ENCODE measurements around the gene FPGT. TPM values are rescaled to one million over a fixed set of nuclear protein-coding genes. Genes with fewer than 3 reads are reported as not detected.

The FPGT gene
- total RNA-seq, 1 donor from 2014 or later: 10.4 TPM

- no peak for DNase-seq (ENCODE audit: extremely low spot score, unreplicated experiment)
- Mint-ChIP-seq H3K4me3 (ENCODE audit: unreplicated experiment) (no peak overlapping the region), H3K9me3 (ENCODE audit: unreplicated experiment) (no peaks in the 10 kb centered on the region), H3K27ac (ENCODE audit: unreplicated experiment) (no peak overlapping the region), H3K36me3 (ENCODE audit: unreplicated experiment) (no peaks in the 10 kb centered on the region), H3K27me3 (ENCODE audit: unreplicated experiment) (peaks cover 8% of the 10 kb centered on the region), H3K4me1 (ENCODE audit: unreplicated experiment) (no peaks in the 10 kb centered on the region)
- TF ChIP-seq, protein P1, sequence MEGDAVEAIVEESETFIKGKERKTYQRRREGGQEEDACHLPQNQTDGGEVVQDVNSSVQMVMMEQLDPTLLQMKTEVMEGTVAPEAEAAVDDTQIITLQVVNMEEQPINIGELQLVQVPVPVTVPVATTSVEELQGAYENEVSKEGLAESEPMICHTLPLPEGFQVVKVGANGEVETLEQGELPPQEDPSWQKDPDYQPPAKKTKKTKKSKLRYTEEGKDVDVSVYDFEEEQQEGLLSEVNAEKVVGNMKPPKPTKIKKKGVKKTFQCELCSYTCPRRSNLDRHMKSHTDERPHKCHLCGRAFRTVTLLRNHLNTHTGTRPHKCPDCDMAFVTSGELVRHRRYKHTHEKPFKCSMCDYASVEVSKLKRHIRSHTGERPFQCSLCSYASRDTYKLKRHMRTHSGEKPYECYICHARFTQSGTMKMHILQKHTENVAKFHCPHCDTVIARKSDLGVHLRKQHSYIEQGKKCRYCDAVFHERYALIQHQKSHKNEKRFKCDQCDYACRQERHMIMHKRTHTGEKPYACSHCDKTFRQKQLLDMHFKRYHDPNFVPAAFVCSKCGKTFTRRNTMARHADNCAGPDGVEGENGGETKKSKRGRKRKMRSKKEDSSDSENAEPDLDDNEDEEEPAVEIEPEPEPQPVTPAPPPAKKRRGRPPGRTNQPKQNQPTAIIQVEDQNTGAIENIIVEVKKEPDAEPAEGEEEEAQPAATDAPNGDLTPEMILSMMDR (IDR thresholded peaks at IDR 0.05): no peak
Observed at GRCh38 chr1:74180490-74180889, 17.6 kb upstream of the FPGT start.

DNA sequence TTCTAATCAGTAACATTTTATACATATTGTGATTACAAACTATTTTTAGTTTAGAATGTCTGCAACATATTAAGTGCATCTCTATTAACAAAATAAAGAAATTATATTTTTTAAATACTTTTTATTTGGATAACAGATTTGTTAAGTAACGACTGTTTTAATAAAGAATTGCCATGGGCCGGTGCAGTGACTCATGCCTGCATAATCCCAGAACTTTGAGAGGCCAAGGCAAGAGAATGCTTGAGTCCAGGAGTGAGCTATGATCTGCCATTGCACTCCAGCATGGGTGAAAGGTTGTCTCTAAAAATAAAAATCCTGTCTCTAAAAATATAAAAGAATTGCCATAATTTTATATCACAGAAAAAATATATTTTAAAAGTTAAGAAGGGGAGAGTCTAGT, 4.1 kb upstream of the FPGT start:
- Mint-ChIP-seq H3K9me3 (ENCODE audit: unreplicated experiment) (no peaks in the 10 kb centered on the region), H3K4me1 (ENCODE audit: unreplicated experiment) (peaks cover 8% of the 10 kb centered on the region), H3K27me3 (ENCODE audit: unreplicated experiment) (no peaks in the 10 kb centered on the region), H3K4me3 (ENCODE audit: unreplicated experiment) (no peak overlapping the region), H3K36me3 (ENCODE audit: unreplicated experiment) (no peaks in the 10 kb centered on the region), H3K27ac (ENCODE audit: unreplicated experiment) (no peak overlapping the region)
- no peak for DNase-seq (ENCODE audit: extremely low spot score, unreplicated experiment)
- TF ChIP-seq, protein P1 (IDR thresholded peaks at IDR 0.05): no peak

DNA sequence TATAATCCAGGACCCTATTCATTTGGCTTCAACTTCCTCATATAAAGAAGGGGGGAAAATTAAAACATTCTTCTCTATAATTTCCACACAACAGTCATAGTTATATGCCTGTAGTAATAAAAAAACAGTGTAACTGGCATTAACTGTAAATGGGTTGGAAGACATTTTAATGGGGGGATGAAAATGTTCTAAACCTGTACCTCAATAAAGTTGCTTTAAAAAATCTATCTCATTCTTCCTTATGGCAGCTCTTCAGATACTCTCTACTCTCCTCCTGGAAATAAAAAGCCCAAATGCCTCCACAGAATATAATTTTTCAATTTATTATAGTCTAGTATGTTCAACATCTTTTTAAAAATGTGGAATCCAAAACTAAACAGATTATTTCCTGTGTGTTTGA, 2.7 kb upstream of the FPGT start:
- Mint-ChIP-seq H3K27me3 (ENCODE audit: unreplicated experiment) (no peaks in the 10 kb centered on the region), H3K4me3 (ENCODE audit: unreplicated experiment) (no peak overlapping the region), H3K9me3 (ENCODE audit: unreplicated experiment) (no peaks in the 10 kb centered on the region), H3K27ac (ENCODE audit: unreplicated experiment) (no peak overlapping the region), H3K36me3 (ENCODE audit: unreplicated experiment) (peaks cover 2% of the 10 kb centered on the region), H3K4me1 (ENCODE audit: unreplicated experiment) (peaks cover 13% of the 10 kb centered on the region)
- DNase-seq (ENCODE audit: extremely low spot score, unreplicated experiment): no peak
- TF ChIP-seq, protein P1 (IDR thresholded peaks at IDR 0.05): no peak

- Mint-ChIP-seq H3K27ac (ENCODE audit: unreplicated experiment) (peak overlapping the region; percentile 96), H3K9me3 (ENCODE audit: unreplicated experiment) (no peaks in the 10 kb centered on the region), H3K27me3 (ENCODE audit: unreplicated experiment) (no peaks in the 10 kb centered on the region), H3K36me3 (ENCODE audit: unreplicated experiment) (peaks cover 5% of the 10 kb centered on the region), H3K4me1 (ENCODE audit: unreplicated experiment) (peaks cover 13% of the 10 kb centered on the region), H3K4me3 (ENCODE audit: unreplicated experiment) (peak overlapping the region; percentile 84)
- TF ChIP-seq, protein P1 (IDR thresholded peaks at IDR 0.05): no peak
- DNase-seq (ENCODE audit: extremely low spot score, unreplicated experiment): no peak
Observed at GRCh38 chr1:74197255-74197654, 787 bp upstream of the FPGT start.

DNA sequence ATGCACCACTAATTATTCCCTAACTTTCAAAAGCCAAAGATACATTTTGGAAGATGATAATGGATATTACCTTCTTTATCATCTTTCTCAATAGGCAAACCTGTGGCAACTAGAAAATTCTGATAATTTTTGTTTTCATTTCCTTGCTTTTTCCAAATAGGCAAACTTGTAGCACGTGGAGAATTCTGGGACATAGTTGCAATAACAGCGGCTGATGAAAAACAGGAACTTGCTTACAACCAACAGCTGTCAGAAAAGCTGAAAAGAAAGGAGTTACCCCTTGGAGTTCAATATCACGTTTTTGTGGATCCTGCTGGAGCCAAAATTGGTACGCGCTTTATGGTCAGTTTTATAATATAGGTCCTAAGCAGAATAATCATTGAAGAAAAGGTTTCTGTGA, 1.5 kb downstream of the FPGT start:
- Mint-ChIP-seq H3K27me3 (ENCODE audit: unreplicated experiment) (no peaks in the 10 kb centered on the region), H3K9me3 (ENCODE audit: unreplicated experiment) (no peaks in the 10 kb centered on the region), H3K4me1 (ENCODE audit: unreplicated experiment) (peaks cover 13% of the 10 kb centered on the region), H3K36me3 (ENCODE audit: unreplicated experiment) (peaks cover 7% of the 10 kb centered on the region), H3K4me3 (ENCODE audit: unreplicated experiment) (no peak overlapping the region), H3K27ac (ENCODE audit: unreplicated experiment) (no peak overlapping the region)
- DNase-seq (ENCODE audit: extremely low spot score, unreplicated experiment): no peak
- TF ChIP-seq, protein P1 (IDR thresholded peaks at IDR 0.05): no peak

All from osteocyte (in vitro differentiated cells).